Camera-type eye (tissue), 1 donor: ENCODE data around the gene UBE2A. TPM values are rescaled to one million over a fixed set of nuclear protein-coding genes. Genes with fewer than 3 reads are reported as not detected.

ENCODE experiments used
- total RNA-seq: library from RNA; depleted of rRNA; stranded (reverse); fragments of >200 nt; gene quantifications from one replicate; pipeline ENCODE4 v1.2.3, GENCODE V29; 2014

The UBE2A gene
- total RNA-seq = 50.6 TPM

GRCh38 chrX:119574394-119575266, at the start of gene UBE2A:
Gene UBE2A, plus strand, starts transcription at chrX:119574563. Its CDS starts 149 bp downstream, at chrX:119574712.

GRCh38 chrX:119565107-119565663, 9.2 kb upstream of the UBE2A start, which contains the start of gene STEEP1:
Gene STEEP1, minus strand, starts transcription at chrX:119565409. Its CDS starts 54 bp downstream, at chrX:119565355.

GRCh38 chrX:119606280-119607017, 32.1 kb downstream of the UBE2A start, which contains the start of gene NKRF:
Gene NKRF, minus strand, starts transcription at chrX:119606424.

Other genes starting within 250 kb of the UBE2A start
- gene SLC25A43, start 175.2 kb upstream of the UBE2A start, total RNA-seq = 7.0 TPM
- 109 TPM for gene SLC25A5, start 106.1 kb upstream of the UBE2A start, total RNA-seq
- 50.4 TPM for gene STEEP1, start 9.2 kb upstream of the UBE2A start, total RNA-seq
- 16.1 TPM for gene NKRF, start 31.9 kb downstream of the UBE2A start, total RNA-seq
- 53.4 TPM for gene SEPTIN6, start 118.6 kb downstream of the UBE2A start, total RNA-seq
- gene SOWAHD, start 184.0 kb downstream of the UBE2A start, total RNA-seq = 0.49 TPM
- gene RPL39, start 217.1 kb downstream of the UBE2A start, total RNA-seq = 2,126 TPM